Measurements from ENCODE around the gene ECPAS. TPM values are rescaled to one million over a fixed set of nuclear protein-coding genes. Genes with fewer than 3 reads are reported as not detected.
"Not testable (repeated sequence)": the region's sequence is repeated elsewhere in the genome, so short reads cannot be mapped to it uniquely, and the experiment has no call there.

Gene ECPAS
- total RNA-seq, 2 donors from 2014 or later, result 54.7 to 65.5 TPM

- TF ChIP-seq CTCF (conservative IDR thresholded peaks at IDR 0.05), result no peak
- Histone ChIP-seq H3K27ac (ENCODE audit: low read depth, low read length) (no peak overlapping the region), H3K9me3 (ENCODE audit: control insufficient read depth, low read length) (no peaks in the 10 kb centered on the region), H3K27me3 (ENCODE audit: control insufficient read depth, insufficient read depth, low read length, poor library complexity, severe bottlenecking) (peaks cover 6% of the 10 kb centered on the region), H3K9ac (ENCODE audit: extremely low read depth, low read length, poor library complexity, severe bottlenecking) (no peak overlapping the region), H3K36me3 (ENCODE audit: control insufficient read depth, insufficient read depth, low read length) (no peaks in the 10 kb centered on the region), H3K4me3 (ENCODE audit: low read length) (no peak overlapping the region), H3K4me1 (ENCODE audit: control insufficient read depth, insufficient read depth, low read length) (no peaks in the 10 kb centered on the region)
- H3K27me3 Mint-ChIP-seq (ENCODE audit: insufficient read depth), result peaks cover 2% of the 10 kb centered on the region
- H3K27ac Mint-ChIP-seq, result no peak overlapping the region
- no peaks in the 10 kb centered on the region for H3K4me1 Mint-ChIP-seq
- H3K9me3 Mint-ChIP-seq, result no peaks in the 10 kb centered on the region
- no peak overlapping the region for H3K4me3 Mint-ChIP-seq
- no peaks in the 10 kb centered on the region for H3K36me3 Mint-ChIP-seq (ENCODE audit: low read depth)
- no peak for DNase-seq
- WGBS, 2 experiments (ENCODE audit: insufficient coverage in 1 of 2, insufficient read length in 1 of 2), result 92 to 99% methylated on average over 13 to 16 of the region's 16 CpGs
Observed at GRCh38 chr9:111501005-111501562, 16.9 kb upstream of the ECPAS start.

GRCh38 chr9:111497196-111497595 lies 13.0 kb upstream of the ECPAS start:
- H3K4me3 ChIP-seq (ENCODE audit: low read length); H3K27ac ChIP-seq (ENCODE audit: low read depth, low read length); H3K36me3 Mint-ChIP-seq (ENCODE audit: low read depth); H3K4me1 Mint-ChIP-seq; DNase-seq; H3K9me3 Mint-ChIP-seq; H3K9ac ChIP-seq (ENCODE audit: extremely low read depth, low read length, poor library complexity, severe bottlenecking); H3K27me3 ChIP-seq (ENCODE audit: control insufficient read depth, insufficient read depth, low read length, poor library complexity, severe bottlenecking); H3K9me3 ChIP-seq (ENCODE audit: control insufficient read depth, low read length); H3K36me3 ChIP-seq (ENCODE audit: control insufficient read depth, insufficient read depth, low read length); H3K4me3 Mint-ChIP-seq; H3K27ac Mint-ChIP-seq; H3K4me1 ChIP-seq (ENCODE audit: control insufficient read depth, insufficient read depth, low read length); H3K27me3 Mint-ChIP-seq (ENCODE audit: insufficient read depth): not testable (repeated sequence)
- 83 to 94% methylated on average over 1 to 2 of the region's 2 CpGs for WGBS, 2 experiments (ENCODE audit: insufficient coverage in 1 of 2, insufficient read length in 1 of 2)

- Mint-ChIP-seq H3K27me3 (ENCODE audit: insufficient read depth) (peaks cover 3% of the 10 kb centered on the region), H3K4me3 (peak overlapping the region; percentile 75), H3K36me3 (ENCODE audit: low read depth) (no peaks in the 10 kb centered on the region), H3K9me3 (no peaks in the 10 kb centered on the region), H3K4me1 (peaks cover 18% of the 10 kb centered on the region), H3K27ac (peak overlapping the region; percentile 28)
- Histone ChIP-seq H3K9me3 (ENCODE audit: control insufficient read depth, low read length) (no peaks in the 10 kb centered on the region), H3K9ac (ENCODE audit: extremely low read depth, low read length, poor library complexity, severe bottlenecking) (peak overlapping the region; percentile 68), H3K36me3 (ENCODE audit: control insufficient read depth, insufficient read depth, low read length) (no peaks in the 10 kb centered on the region), H3K27me3 (ENCODE audit: control insufficient read depth, insufficient read depth, low read length, poor library complexity, severe bottlenecking) (no peaks in the 10 kb centered on the region), H3K4me1 (ENCODE audit: control insufficient read depth, insufficient read depth, low read length) (no peaks in the 10 kb centered on the region), H3K27ac (ENCODE audit: low read depth, low read length) (peak overlapping the region; percentile 78), H3K4me3 (ENCODE audit: low read length) (peak overlapping the region; percentile 88)
- DNase-seq, result no peak
- no peak for TF ChIP-seq CTCF (conservative IDR thresholded peaks at IDR 0.05)
- 24% methylated on average over 4 of the region's 4 CpGs; no CpG with 5 or more reads in 1 of the 2 experiments for WGBS, 2 experiments (ENCODE audit: insufficient coverage in 1 of 2, insufficient read length in 1 of 2)
Observed at GRCh38 chr9:111484572-111484894, 350 bp upstream of the ECPAS start.

GRCh38 chr9:111483439-111483857 lies 735 bp downstream of the ECPAS start:
- peaks cover 3% of the 10 kb centered on the region for H3K27me3 Mint-ChIP-seq (ENCODE audit: insufficient read depth)
- no peaks in the 10 kb centered on the region for H3K36me3 Mint-ChIP-seq (ENCODE audit: low read depth)
- H3K4me3 ChIP-seq (ENCODE audit: low read length), result no peak overlapping the region
- H3K27ac Mint-ChIP-seq, result no peak overlapping the region
- no peaks in the 10 kb centered on the region for H3K27me3 ChIP-seq (ENCODE audit: control insufficient read depth, insufficient read depth, low read length, poor library complexity, severe bottlenecking)
- no peaks in the 10 kb centered on the region for H3K9me3 ChIP-seq (ENCODE audit: control insufficient read depth, low read length)
- no peak overlapping the region for H3K27ac ChIP-seq (ENCODE audit: low read depth, low read length)
- 0% methylated on average over 9 to 78 of the region's 78 CpGs for WGBS, 2 experiments (ENCODE audit: insufficient coverage in 1 of 2, insufficient read length in 1 of 2)
- no peaks in the 10 kb centered on the region for H3K4me1 ChIP-seq (ENCODE audit: control insufficient read depth, insufficient read depth, low read length)
- TF ChIP-seq CTCF (conservative IDR thresholded peaks at IDR 0.05), result no peak
- DNase-seq, result peak; percentile 80
- no peaks in the 10 kb centered on the region for H3K36me3 ChIP-seq (ENCODE audit: control insufficient read depth, insufficient read depth, low read length)
- no peak overlapping the region for H3K9ac ChIP-seq (ENCODE audit: extremely low read depth, low read length, poor library complexity, severe bottlenecking)
- H3K4me3 Mint-ChIP-seq, result peak overlapping the region; percentile 75
- no peaks in the 10 kb centered on the region for H3K9me3 Mint-ChIP-seq
- peaks cover 18% of the 10 kb centered on the region for H3K4me1 Mint-ChIP-seq
